GM12873 (cell line): Measurements from ENCODE around the gene AMDHD1.

ENCODE experiments used
- CTCF ChIP-seq: IDR thresholded peaks from 2 replicates; pipeline ENCODE4 v1.5.1; 2012; ENCODE audit warnings: low read depth, mild to moderate bottlenecking, moderate library complexity, low read length, control low read depth; ENCODE audit not compliant: insufficient read depth; ENCODE audit errors: missing control alignments

The AMDHD1 gene

GRCh38 chr12:95988506-95989275 lies 45.6 kb downstream of the AMDHD1 start:
- TF ChIP-seq CTCF = no peak

- no peak for TF ChIP-seq CTCF
These were observed 46.5 kb downstream of the AMDHD1 start for GRCh38 chr12:95989504-95990123.

DNA sequence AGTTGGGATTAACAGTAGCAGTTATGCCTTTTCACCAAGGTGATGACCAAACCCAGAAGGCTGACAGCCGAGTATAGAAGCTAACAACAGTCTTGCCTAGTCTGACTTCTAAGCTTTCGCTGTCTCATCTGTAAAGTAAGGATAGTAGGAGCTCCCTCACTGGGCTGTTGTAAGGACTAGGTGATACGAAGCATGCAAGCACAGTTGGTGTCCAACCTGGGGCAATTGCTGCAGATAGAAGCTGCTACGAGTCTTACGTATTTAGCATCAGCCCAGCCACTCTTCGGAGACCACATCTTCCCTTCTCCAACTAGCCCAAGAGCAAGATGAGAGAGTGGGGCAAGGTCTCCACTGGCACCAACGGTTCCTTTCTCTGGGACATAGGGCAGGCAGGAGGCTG lies 47.0 kb downstream of the AMDHD1 start:
- no peak for TF ChIP-seq CTCF

- no peak for TF ChIP-seq CTCF
These were observed 50.8 kb downstream of the AMDHD1 start for GRCh38 chr12:95993907-95994306.

GRCh38 chr12:95994476-95994875 lies 51.3 kb downstream of the AMDHD1 start:
- TF ChIP-seq CTCF = no peak

DNA sequence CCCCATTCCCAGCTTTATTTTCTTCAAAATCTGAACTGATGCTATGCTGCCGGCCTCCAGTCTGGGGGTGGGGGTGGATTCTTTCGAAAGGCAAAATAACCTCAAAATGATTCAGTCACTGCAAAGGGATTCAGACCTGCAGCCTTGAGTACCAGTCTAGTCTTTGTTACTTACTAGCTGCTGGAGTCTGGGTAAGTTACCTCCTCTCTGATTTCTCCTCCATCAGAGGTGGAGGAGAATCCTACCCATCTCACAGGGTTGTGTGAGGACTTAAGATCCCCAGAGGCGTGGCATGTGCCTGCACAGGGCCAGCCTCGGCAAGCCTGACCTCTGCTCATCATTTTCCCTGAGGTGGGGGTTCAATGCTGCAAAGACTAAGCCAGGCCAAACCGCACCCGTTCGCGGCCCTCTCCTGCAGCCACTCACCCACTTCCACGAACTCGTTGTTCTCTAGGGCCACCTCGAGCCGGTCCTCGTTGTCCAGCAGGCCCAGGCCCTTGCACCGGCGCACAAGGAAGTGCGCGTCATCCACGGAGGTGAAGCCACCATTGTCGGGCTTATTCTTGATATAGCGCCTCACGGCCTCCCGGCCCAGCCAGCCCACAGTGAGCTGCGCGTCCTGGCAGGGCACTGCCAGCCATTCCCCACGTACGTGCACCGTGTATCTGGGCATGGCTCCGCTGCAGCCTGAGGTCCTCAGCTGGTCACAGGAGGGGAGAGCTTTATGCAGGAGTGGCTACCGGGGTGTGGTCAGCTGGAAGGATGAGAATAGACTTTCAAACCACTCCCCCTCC lies 52.3 kb downstream of the AMDHD1 start:
- no peak for TF ChIP-seq CTCF

GRCh38 chr12:95996034-95996658 lies 53.0 kb downstream of the AMDHD1 start, which contains the start of gene HAL:
HAL (minus strand) TSS chr12:95996344; CDS start chr12:95995910, 434 bp downstream.
- no peak for TF ChIP-seq CTCF
